Fibroblast of the aortic adventitia (primary cell): ENCODE results near the gene ANKRD33B. TPM values are rescaled to one million over a fixed set of nuclear protein-coding genes. Genes with fewer than 3 reads are reported as not detected.
"Not testable (repeated sequence)": the region's sequence is repeated elsewhere in the genome, so short reads cannot be mapped to it uniquely, and the experiment has no call there.

Experiments used
- DNase-seq: peaks from one replicate; pipeline ENCODE4 v3.0.0-alpha.2; 2010; ENCODE audit warnings: low read depth
- H3K4me3 ChIP-seq: 2 replicates; pipeline ENCODE4 v1.5.1; 2011; ENCODE audit warnings: low read depth, mild to moderate bottlenecking, control low read depth, low read length, moderate library complexity
- total RNA-seq: library from RNA; depleted of rRNA; stranded (reverse); fragments of >200 nt; gene quantifications from 2 replicates; pipeline ENCODE4 v1.2.3, GENCODE V29; 2012; ENCODE audit warnings: low replicate concordance
- TF ChIP-seq, protein P1 (sequence below): IDR thresholded peaks from 2 replicates; pipeline ENCODE4 v1.5.1; 2011; ENCODE audit warnings: mild to moderate bottlenecking, low read length, control low read depth, inconsistent platforms; ENCODE audit not compliant: insufficient read depth

ANKRD33B gene
- total RNA-seq: 8.3 and 11.3 TPM in 2 replicates

DNA sequence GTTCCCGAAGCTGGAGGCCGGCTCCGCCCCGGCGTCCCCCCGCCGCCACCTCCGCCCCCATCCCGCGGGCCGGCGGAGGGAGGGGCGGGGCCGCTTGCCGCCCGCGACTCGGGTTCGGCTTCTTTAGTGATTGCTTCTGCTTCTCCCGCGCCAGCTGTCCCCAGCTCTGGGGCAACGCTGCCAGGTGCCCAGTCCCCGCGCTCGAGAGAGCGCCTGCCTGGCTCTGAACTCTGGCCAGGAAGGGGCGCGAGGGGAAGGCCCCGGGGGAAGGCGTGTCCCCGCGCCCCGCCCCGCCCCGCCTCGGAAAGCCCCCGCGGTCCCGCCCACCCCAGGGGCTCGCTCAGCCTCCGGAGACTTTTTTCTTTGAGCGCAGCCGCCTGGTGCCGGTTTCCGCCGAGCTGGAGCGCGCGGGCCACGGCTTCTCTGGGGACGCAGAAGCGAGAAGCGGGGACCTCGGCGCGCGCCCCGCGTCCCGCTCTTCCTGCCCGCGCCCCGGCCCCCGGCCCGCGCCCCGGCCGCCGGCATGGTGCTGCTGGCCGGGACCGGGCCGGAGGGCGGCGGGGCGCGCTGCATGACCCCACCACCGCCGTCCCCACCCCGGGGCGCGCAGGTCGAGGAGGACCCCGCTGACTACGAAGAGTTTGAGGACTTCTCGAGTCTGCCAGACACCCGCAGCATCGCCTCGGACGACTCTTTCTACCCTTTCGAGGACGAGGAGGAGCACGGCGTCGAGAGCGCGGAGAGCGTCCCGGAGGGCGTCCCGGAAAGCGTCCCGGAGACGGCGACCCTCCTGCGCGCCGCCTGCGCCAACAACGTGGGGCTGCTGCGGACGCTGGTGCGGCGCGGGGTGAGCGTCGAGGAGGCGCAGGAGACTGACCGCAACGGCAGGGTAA lies at the start of gene ANKRD33B:
Gene ANKRD33B (plus strand): TSS at position 126 of the 893 bp plus-strand sequence. CDS start 398 bp downstream, at position 524.
- TF ChIP-seq, protein P1, sequence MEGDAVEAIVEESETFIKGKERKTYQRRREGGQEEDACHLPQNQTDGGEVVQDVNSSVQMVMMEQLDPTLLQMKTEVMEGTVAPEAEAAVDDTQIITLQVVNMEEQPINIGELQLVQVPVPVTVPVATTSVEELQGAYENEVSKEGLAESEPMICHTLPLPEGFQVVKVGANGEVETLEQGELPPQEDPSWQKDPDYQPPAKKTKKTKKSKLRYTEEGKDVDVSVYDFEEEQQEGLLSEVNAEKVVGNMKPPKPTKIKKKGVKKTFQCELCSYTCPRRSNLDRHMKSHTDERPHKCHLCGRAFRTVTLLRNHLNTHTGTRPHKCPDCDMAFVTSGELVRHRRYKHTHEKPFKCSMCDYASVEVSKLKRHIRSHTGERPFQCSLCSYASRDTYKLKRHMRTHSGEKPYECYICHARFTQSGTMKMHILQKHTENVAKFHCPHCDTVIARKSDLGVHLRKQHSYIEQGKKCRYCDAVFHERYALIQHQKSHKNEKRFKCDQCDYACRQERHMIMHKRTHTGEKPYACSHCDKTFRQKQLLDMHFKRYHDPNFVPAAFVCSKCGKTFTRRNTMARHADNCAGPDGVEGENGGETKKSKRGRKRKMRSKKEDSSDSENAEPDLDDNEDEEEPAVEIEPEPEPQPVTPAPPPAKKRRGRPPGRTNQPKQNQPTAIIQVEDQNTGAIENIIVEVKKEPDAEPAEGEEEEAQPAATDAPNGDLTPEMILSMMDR: no peak
- H3K4me3 ChIP-seq: peak within 1 kb of the TSS; percentile 94
- peak; percentile 62 for DNase-seq

DNA sequence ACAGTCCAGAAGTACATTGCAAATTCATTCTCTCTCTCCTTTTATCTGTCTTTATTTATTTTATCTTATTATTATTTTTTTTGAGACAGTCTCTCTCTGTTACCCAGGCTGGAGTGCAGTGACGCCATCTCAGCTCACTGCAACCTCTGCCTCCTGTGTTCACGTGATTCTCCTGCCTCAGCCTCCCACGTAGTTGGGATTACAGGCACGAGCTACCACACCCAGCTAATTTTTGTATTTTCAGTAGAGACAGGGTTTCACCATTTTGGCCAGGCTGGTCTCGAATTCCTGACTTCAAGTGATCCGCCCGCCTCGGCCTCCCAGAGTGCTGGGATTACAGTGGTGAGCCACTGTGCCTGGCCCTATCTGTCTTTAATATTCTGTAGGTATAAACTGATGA lies 49.3 kb upstream of the ANKRD33B start:
- H3K4me3 ChIP-seq, DNase-seq: not testable (repeated sequence)

DNA sequence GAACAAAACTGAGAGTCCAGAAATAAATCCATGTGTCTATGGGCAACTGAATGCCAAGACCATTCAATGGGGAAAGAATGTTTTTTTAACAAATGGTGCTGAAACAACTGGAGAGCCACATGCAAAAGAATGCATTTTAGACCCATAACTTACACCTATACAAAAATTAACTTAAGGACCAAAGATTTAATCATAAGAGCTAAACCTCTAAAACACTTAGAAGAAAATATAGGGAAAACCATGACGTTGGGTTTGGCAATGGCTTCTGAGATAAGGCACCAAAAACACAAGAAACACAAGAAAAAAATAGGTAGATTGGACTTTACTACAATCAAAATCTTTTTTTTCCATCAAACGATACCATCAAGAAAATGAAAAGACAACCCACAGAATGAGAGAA lies 48.4 kb upstream of the ANKRD33B start:
- DNase-seq: no peak
- TF ChIP-seq, protein P1: no peak
- no peak overlapping the region for H3K4me3 ChIP-seq

DNA sequence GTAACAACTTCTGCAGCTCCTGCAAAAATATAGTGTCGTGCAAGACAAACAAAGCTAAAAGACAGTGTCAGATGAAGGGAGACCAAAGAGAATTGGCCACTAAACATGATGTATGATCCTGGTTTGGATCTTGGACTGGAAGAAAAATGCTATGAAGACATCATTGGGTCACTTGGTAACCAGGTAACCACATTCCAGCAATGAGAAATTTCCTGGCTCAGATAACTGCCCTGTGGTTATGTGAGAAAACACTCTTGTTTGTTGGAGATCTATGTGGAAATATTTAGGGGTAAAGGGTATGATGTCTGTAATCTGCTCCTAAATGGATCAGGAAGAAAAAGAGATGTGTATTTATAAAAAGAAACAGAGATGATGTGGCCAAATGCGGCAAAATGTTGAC lies 45.5 kb upstream of the ANKRD33B start:
- no peak overlapping the region for H3K4me3 ChIP-seq
- TF ChIP-seq, protein P1: no peak
- DNase-seq: peak; percentile 89

DNA sequence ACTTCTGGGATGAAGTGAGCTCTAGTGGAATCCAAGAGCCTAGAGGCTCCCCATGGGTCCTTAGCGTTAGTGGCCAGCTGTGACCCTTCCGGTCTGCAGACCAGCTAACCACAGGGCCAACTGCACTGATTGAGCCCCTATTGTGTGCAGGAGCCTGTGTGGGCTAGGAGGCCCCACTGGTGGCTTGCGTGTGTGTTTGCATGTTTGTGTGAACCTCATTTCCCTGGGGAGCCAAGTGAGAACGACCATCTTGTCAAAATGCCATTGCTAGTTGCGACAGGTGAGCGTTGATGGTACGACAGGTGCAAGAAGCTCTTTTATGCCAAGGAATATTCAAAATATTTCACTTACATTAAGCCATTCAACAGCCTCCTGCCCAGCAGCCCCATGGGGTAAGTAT lies 44.1 kb upstream of the ANKRD33B start:
- DNase-seq: no peak
- no peak overlapping the region for H3K4me3 ChIP-seq
- TF ChIP-seq, protein P1: no peak

DNA sequence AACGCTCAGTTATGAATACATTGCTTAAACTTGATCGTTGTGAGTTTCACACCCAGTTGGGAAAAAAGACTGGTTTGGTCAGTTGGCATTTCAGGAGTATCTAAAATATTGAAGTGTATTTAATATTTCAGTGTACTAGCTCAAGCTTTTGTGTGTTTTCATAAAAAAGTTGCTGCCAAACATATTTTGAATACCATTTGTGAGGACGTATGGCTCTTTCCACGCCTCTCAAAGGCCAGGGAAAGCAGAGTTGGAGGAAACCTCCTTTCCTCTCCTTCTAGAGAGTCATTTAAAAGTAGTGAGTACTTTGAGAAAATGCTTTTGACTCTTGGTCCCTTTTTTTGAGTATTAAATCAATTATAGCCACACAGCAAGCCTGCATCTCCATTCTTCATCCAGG lies 43.2 kb upstream of the ANKRD33B start:
- peak; percentile 77 for DNase-seq
- TF ChIP-seq, protein P1: no peak

DNA sequence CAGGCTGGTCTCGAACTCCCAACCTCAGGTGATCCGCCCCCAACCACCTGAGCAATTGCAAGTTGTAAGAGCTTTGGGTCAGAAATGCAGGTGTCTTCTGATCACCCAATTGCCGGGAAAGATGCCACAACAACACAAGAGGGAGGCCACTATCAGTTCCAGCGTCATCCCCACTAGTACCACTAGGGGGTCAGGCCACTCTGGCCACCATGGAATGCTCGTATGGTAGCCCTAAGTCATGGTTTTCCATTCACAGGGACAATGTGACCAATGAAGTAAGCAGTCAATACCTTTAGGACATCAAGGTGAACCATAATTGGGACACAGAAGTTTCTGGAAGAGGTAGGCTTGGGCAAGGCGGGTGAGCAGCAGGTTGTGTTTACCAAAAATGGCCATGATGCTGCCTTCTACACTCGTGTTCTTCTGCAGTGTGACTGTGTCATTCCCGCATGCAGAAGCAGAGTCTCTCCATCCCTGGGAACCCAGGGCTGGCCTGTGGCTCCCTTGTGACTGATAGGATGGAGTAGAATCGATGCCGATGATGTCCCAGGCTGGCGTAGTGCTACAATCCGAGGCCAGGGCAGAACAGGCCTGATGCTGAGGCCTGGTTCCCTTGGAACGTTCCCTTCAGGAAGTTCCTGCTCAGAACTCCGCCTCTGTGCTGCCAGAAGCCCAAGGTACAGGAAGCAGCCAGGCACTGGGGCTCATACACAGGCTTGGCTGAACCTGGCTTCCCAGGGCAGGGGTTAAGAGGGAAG lies 42.2 kb upstream of the ANKRD33B start:
- TF ChIP-seq, protein P1: peak; percentile 47

More for the DNA sequence above, 43.2 kb upstream of the ANKRD33B start:
- no peak overlapping the region for H3K4me3 ChIP-seq

More for the DNA sequence above, 42.2 kb upstream of the ANKRD33B start:
- no peak overlapping the region for H3K4me3 ChIP-seq
- DNase-seq: no peak
